Esophagus muscularis mucosa (tissue), 4 donors: ENCODE measurements around the gene ENTR1. TPM values are rescaled to one million over a fixed set of nuclear protein-coding genes. Genes with fewer than 3 reads are reported as not detected.

Source experiments
- DNase-seq: peaks from one replicate; pipeline ENCODE4 v3.0.0-alpha.2; 2017; ENCODE audit errors: extremely low spot score
- H3K27ac ChIP-seq, 4 donors: fragments of 200-600 bp; sonication (generic); replicated peaks in 1 of 4; 1 replicate in 3 of 4; 2 replicates in 1 of 4; pipeline ENCODE4 v1.5.1; 2016 to 2019; ENCODE audit warnings: mild to moderate bottlenecking in 1 of 4
- H3K27me3 ChIP-seq, 4 donors: fragments of 200-600 bp; sonication (generic); one replicate each; pipeline versions ENCODE4 v1.5.1 to v1.6.0; 2016 to 2019
- H3K36me3 ChIP-seq, 4 donors: fragments of 200-600 bp; sonication (generic); one replicate each; pipeline ENCODE4 v1.5.1; 2016 to 2019
- H3K4me1 ChIP-seq, 4 donors: fragments of 200-600 bp; sonication (generic); one replicate each; pipeline ENCODE4 v1.5.1; 2016 to 2019
- H3K4me3 ChIP-seq, 4 donors: fragments of 200-600 bp; sonication (generic); 1 replicate in 2 of 4; 2 replicates in 2 of 4; pipeline ENCODE4 v1.5.1; 2016 to 2019; ENCODE audit warnings: mild to moderate bottlenecking in 4 of 4, moderate library complexity in 1 of 4
- H3K9me3 ChIP-seq, 4 donors: fragments of 200-600 bp; sonication (generic); 1 replicate in 3 of 4; 2 replicates in 1 of 4; pipeline ENCODE4 v1.5.1; 2016 to 2019
- EP300 ChIP-seq: sonication (generic); formaldehyde crosslinking; IDR thresholded peaks from one replicate; pipeline ENCODE4 v1.6.1; 2017; ENCODE audit warnings: antibody characterized with exemption
- POLR2A ChIP-seq: fragments of 450-650 bp; IDR thresholded peaks from one replicate; pipeline ENCODE4 v1.6.1; 2017; ENCODE audit warnings: antibody characterized with exemption, moderate library complexity, mild to moderate bottlenecking, low read depth
- POLR2AphosphoS5 ChIP-seq, 2 donors: sonication (generic); formaldehyde crosslinking; IDR thresholded peaks; one replicate each; pipeline ENCODE4 v1.6.1; 2017; ENCODE audit warnings: antibody characterized with exemption in 2 of 2
- WGBS: methylation state at CpG from one replicate; pipeline ENCODE4 v1.1.5; 2018; 5-methylcytosine and 5-hydroxymethylcytosine counted together
- intact Hi-C: fragments of 100-400 bp; cut with DNase I; formaldehyde crosslinking; loops from one replicate; pipeline ENCODE4 v1.15.1; 2023
- total RNA-seq, 4 donors: library from RNA; depleted of rRNA; stranded (reverse); fragments of >200 nt; gene quantifications; one replicate each; pipeline versions ENCODE4 v1.1.0 to v1.2.1, GENCODE V29; 2016
- TF ChIP-seq, protein P1 (sequence below), 3 experiments: fragments of 200-600 bp in 2 of 3; fragments of 450-650 bp in 1 of 3; sonication (generic) in 2 of 3; IDR thresholded peaks; one replicate each; pipeline ENCODE4 v1.5.1; 2017 to 2019; ENCODE audit warnings: antibody characterized with exemption in 3 of 3, mild to moderate bottlenecking in 2 of 3, moderate library complexity in 1 of 3

The ENTR1 gene
- total RNA-seq, 4 donors from 2014 or later = 26.2 to 44.8 (median 37.6) TPM

- Histone ChIP-seq H3K36me3 (peaks cover 17 to 82% (median 69%) of the 10 kb centered on the region in 4 donors), H3K9me3 (no peaks in the 10 kb centered on the region), H3K4me3 (no peak overlapping the region), H3K27ac (no peak overlapping the region), H3K27me3 (no peaks in the 10 kb centered on the region), H3K4me1 (peaks cover 20 to 37% (median 24%) of the 10 kb centered on the region in 4 donors)
- intact Hi-C loops = no loop called here
- no peak for DNase-seq
- 90% methylated on average over 27 of the region's 36 CpGs for WGBS
- no peak for TF ChIP-seq POLR2AphosphoS5 (IDR thresholded peaks at IDR 0.05)
Observed at GRCh38 chr9:136433043-136433715, 22.8 kb upstream of the ENTR1 start.

GRCh38 chr9:136432591-136432990 is 22.2 kb upstream of the ENTR1 start:
- H3K9me3 ChIP-seq = no peaks in the 10 kb centered on the region
- no peak overlapping the region for H3K4me3 ChIP-seq
- intact Hi-C loops = no loop called here
- H3K4me1 ChIP-seq = peaks cover 14 to 32% (median 18%) of the 10 kb centered on the region in 4 donors
- no peak for DNase-seq
- no peaks in the 10 kb centered on the region for H3K27me3 ChIP-seq
- no peak overlapping the region for H3K27ac ChIP-seq
- TF ChIP-seq EP300 (no peak), POLR2AphosphoS5 (IDR thresholded peaks at IDR 0.05) (no peak)
- TF ChIP-seq, protein P1, sequence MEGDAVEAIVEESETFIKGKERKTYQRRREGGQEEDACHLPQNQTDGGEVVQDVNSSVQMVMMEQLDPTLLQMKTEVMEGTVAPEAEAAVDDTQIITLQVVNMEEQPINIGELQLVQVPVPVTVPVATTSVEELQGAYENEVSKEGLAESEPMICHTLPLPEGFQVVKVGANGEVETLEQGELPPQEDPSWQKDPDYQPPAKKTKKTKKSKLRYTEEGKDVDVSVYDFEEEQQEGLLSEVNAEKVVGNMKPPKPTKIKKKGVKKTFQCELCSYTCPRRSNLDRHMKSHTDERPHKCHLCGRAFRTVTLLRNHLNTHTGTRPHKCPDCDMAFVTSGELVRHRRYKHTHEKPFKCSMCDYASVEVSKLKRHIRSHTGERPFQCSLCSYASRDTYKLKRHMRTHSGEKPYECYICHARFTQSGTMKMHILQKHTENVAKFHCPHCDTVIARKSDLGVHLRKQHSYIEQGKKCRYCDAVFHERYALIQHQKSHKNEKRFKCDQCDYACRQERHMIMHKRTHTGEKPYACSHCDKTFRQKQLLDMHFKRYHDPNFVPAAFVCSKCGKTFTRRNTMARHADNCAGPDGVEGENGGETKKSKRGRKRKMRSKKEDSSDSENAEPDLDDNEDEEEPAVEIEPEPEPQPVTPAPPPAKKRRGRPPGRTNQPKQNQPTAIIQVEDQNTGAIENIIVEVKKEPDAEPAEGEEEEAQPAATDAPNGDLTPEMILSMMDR (IDR thresholded peaks at IDR 0.05) = no peak
- H3K36me3 ChIP-seq = peaks cover 17 to 84% (median 70%) of the 10 kb centered on the region in 4 donors
- 95% methylated on average over 20 of the region's 26 CpGs for WGBS

DNA sequence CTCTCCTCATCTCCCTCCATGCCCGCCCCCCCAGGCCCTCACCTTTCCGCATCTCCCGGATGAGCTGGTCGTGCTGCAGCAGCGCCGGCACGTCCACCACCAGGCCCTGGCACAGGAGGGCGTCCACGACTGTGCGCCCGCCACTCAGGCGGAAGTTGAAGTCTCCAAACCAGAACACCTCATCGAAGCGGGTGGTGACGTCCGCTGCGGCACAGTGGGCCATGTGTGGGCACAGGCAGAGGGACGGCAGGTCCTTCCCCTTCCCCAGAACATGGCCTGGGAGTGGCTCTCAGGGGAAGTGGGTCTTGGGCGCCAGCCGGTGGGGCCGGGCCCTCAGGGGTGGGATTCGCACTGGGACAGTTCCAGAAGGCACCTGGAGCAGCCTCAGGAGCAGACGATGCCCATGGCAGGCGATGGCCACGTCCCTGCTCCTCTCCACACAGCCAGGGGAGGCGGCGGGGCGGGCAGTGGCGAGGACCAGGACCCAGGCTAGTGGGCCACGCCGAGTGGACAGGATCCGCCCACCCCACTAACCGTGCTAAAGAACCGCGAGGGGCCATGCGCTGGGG is 21.5 kb upstream of the ENTR1 start:
- 88% methylated on average over 8 of the region's 36 CpGs for WGBS
- no peak overlapping the region for H3K4me3 ChIP-seq
- no peaks in the 10 kb centered on the region for H3K27me3 ChIP-seq
- no peak for DNase-seq
- no peak overlapping the region for H3K27ac ChIP-seq
- peaks cover 17 to 81% (median 74%) of the 10 kb centered on the region in 4 donors for H3K36me3 ChIP-seq
- TF ChIP-seq POLR2AphosphoS5 (IDR thresholded peaks at IDR 0.05) = no peak
- TF ChIP-seq POLR2A = no peak
- TF ChIP-seq, protein P1 (IDR thresholded peaks at IDR 0.05) = no peak
- TF ChIP-seq EP300 = no peak
- H3K9me3 ChIP-seq = no peaks in the 10 kb centered on the region
- peaks cover 7 to 24% (median 11%) of the 10 kb centered on the region in 4 donors for H3K4me1 ChIP-seq
- intact Hi-C loops = no loop called here

- H3K27me3 ChIP-seq = no peaks in the 10 kb centered on the region
- intact Hi-C loops = no loop called here
- DNase-seq = no peak
- H3K36me3 ChIP-seq = peaks cover 17 to 71% (median 70%) of the 10 kb centered on the region in 4 donors
- H3K4me1 ChIP-seq = peaks cover 0 to 13% (median 2%) of the 10 kb centered on the region in 4 donors
- TF ChIP-seq POLR2A = no peak
- no peak for TF ChIP-seq EP300
- TF ChIP-seq POLR2AphosphoS5 (IDR thresholded peaks at IDR 0.05) = no peak
- TF ChIP-seq, protein P1 (IDR thresholded peaks at IDR 0.05) = no peak
- no peak overlapping the region for H3K4me3 ChIP-seq
- H3K27ac ChIP-seq = no peak overlapping the region
- H3K9me3 ChIP-seq = no peaks in the 10 kb centered on the region
- 89% methylated on average over 10 of the region's 29 CpGs for WGBS
Observed at GRCh38 chr9:136430588-136431234, 20.3 kb upstream of the ENTR1 start.

GRCh38 chr9:136429683-136430491 is 19.5 kb upstream of the ENTR1 start:
- TF ChIP-seq POLR2A = no peak
- TF ChIP-seq POLR2AphosphoS5 (IDR thresholded peaks at IDR 0.05) = no peak
- TF ChIP-seq, protein P1 (IDR thresholded peaks at IDR 0.05) = no peak
- TF ChIP-seq EP300 = no peak
- H3K27ac ChIP-seq = peak overlapping the region in 1 of 4 donors; percentile 19
- H3K4me3 ChIP-seq = no peak overlapping the region
- WGBS = 84% methylated on average over 12 of the region's 32 CpGs
- H3K27me3 ChIP-seq = no peaks in the 10 kb centered on the region
- H3K9me3 ChIP-seq = no peaks in the 10 kb centered on the region
- DNase-seq = no peak
- peaks cover 18 to 75% (median 70%) of the 10 kb centered on the region in 4 donors for H3K36me3 ChIP-seq
- intact Hi-C loops = no loop called here
- peaks cover 0 to 7% (median 2%) of the 10 kb centered on the region in 4 donors for H3K4me1 ChIP-seq
